Common myeloid progenitor, CD34-positive (primary cell): ENCODE data around the gene TWIST2.

Experiments
- CTCF ChIA-PET: fragments of 350-600 bp; sonication (Branson Sonifier 250); formaldehyde crosslinking; loops from one replicate; lab custom pipeline; 2021; ENCODE audit warnings: antibody characterized with exemption; lab: Charles Lee
- POLR2A ChIA-PET: fragments of 350-600 bp; sonication (Branson Sonifier 250); formaldehyde crosslinking; loops from one replicate; lab custom pipeline; 2021; ENCODE audit warnings: antibody characterized with exemption; lab: Charles Lee
- DNase-seq, 3 donors: peaks; one replicate each; pipeline versions ENCODE4 v3.0.0 to v3.0.0-alpha.2; 2013
- H3K27ac ChIP-seq, 2 experiments: 1 replicate in 1 of 2; 2 replicates in 1 of 2; pipeline ENCODE4 v1.7.0; 2013; ENCODE audit warnings: inconsistent platforms in 2 of 2, low read length in 2 of 2, mild to moderate bottlenecking in 2 of 2, low read depth in 1 of 2, moderate library complexity in 1 of 2; ENCODE audit not compliant: severe bottlenecking in 2 of 2, insufficient read depth in 1 of 2, poor library complexity in 1 of 2
- H3K27me3 ChIP-seq, 5 experiments: replicated peaks in 2 of 5; 1 replicate in 3 of 5; 2 replicates in 2 of 5; pipeline versions ENCODE4 v1.6.1 to v1.7.0; 2013; ENCODE audit warnings: low read length in 4 of 5, mild to moderate bottlenecking in 2 of 5, moderate library complexity in 2 of 5, inconsistent platforms in 1 of 5; ENCODE audit not compliant: insufficient read depth in 5 of 5, control insufficient read depth in 4 of 5
- H3K36me3 ChIP-seq, 4 experiments: 1 replicate in 2 of 4; 2 replicates in 2 of 4; pipeline versions ENCODE4 v1.6.1 to v1.7.0; 2013; ENCODE audit warnings: low read length in 3 of 4, control low read depth in 1 of 4, mild to moderate bottlenecking in 1 of 4; ENCODE audit not compliant: control insufficient read depth in 4 of 4, insufficient read depth in 4 of 4
- H3K4me1 ChIP-seq, 4 experiments: 1 replicate in 3 of 4; 2 replicates in 1 of 4; pipeline versions ENCODE4 v1.6.1 to v1.7.1; 2013; ENCODE audit warnings: low read length in 3 of 4, mild to moderate bottlenecking in 3 of 4, control low read depth in 1 of 4, inconsistent platforms in 1 of 4, moderate library complexity in 1 of 4; ENCODE audit not compliant: control insufficient read depth in 4 of 4, insufficient read depth in 4 of 4; ENCODE audit errors: control extremely low read depth in 1 of 4
- H3K4me3 ChIP-seq, 7 experiments: 1 replicate in 4 of 7; 2 replicates in 3 of 7; pipeline versions ENCODE4 v1.5.1 to v1.7.0; 2013; ENCODE audit warnings: mild to moderate bottlenecking in 7 of 7, low read length in 6 of 7, moderate library complexity in 6 of 7, inconsistent platforms in 2 of 7, low read depth in 2 of 7, control low read depth in 1 of 7; ENCODE audit not compliant: insufficient read depth in 4 of 7, control insufficient read depth in 1 of 7; ENCODE audit errors: extremely low read depth in 1 of 7
- H3K9me3 ChIP-seq, 5 experiments: 1 replicate in 4 of 5; 2 replicates in 1 of 5; pipeline versions ENCODE4 v1.6.1 to v1.7.1; 2013; ENCODE audit warnings: low read length in 4 of 5, mild to moderate bottlenecking in 2 of 5, inconsistent platforms in 1 of 5, low read depth in 1 of 5, moderate library complexity in 1 of 5; ENCODE audit not compliant: control insufficient read depth in 4 of 5, insufficient read depth in 2 of 5; ENCODE audit errors: control extremely low read depth in 1 of 5
- WGBS: methylation state at CpG from one replicate; pipeline ENCODE4 v1.1.5; 2013; ENCODE audit not compliant: insufficient coverage; 5-methylcytosine and 5-hydroxymethylcytosine counted together

The TWIST2 gene

GRCh38 chr2:238834982-238835381, 12.9 kb upstream of the TWIST2 start:
- H3K9me3 ChIP-seq, result peaks cover 0 to 2% (median 0%) of the 10 kb centered on the region in 5 experiments
- no peak overlapping the region for H3K4me3 ChIP-seq
- no peaks in the 10 kb centered on the region for H3K36me3 ChIP-seq
- ChIA-PET POLR2A (no interaction called here), CTCF (no interaction called here)
- no peak overlapping the region for H3K27ac ChIP-seq
- peaks cover 0 to 61% (median 12%) of the 10 kb centered on the region in 5 experiments for H3K27me3 ChIP-seq
- no peak for DNase-seq
- 82% methylated on average over 3 of the region's 3 CpGs for WGBS
- no peaks in the 10 kb centered on the region for H3K4me1 ChIP-seq

GRCh38 chr2:238835726-238836301, 12.1 kb upstream of the TWIST2 start:
- ChIA-PET CTCF (no interaction called here), POLR2A (no interaction called here)
- H3K27ac ChIP-seq, result no peak overlapping the region

GRCh38 chr2:238838786-238839327, 9.0 kb upstream of the TWIST2 start:
- ChIA-PET POLR2A (no interaction called here), CTCF (no interaction called here)
- no peak overlapping the region for H3K4me3 ChIP-seq
- no peak overlapping the region for H3K27ac ChIP-seq
- peaks cover 0 to 2% (median 0%) of the 10 kb centered on the region in 5 experiments for H3K9me3 ChIP-seq
- H3K4me1 ChIP-seq, result no peaks in the 10 kb centered on the region
- H3K36me3 ChIP-seq, result no peaks in the 10 kb centered on the region
- H3K27me3 ChIP-seq, result peaks cover 4 to 63% (median 12%) of the 10 kb centered on the region in 5 experiments
- no peak for DNase-seq

More at GRCh38 chr2:238835726-238836301, 12.1 kb upstream of the TWIST2 start:
- no peak for DNase-seq
- peaks cover 0 to 2% (median 0%) of the 10 kb centered on the region in 5 experiments for H3K9me3 ChIP-seq
- H3K27me3 ChIP-seq, result peaks cover 0 to 68% (median 12%) of the 10 kb centered on the region in 5 experiments
- no peak overlapping the region for H3K4me3 ChIP-seq
- H3K4me1 ChIP-seq, result no peaks in the 10 kb centered on the region
- 52% methylated on average over 7 of the region's 7 CpGs for WGBS
- no peaks in the 10 kb centered on the region for H3K36me3 ChIP-seq

- POLR2A ChIA-PET, result no interaction called here
Measured at GRCh38 chr2:238839428-238839827, 8.5 kb upstream of the TWIST2 start.

GRCh38 chr2:238841542-238842164, 6.2 kb upstream of the TWIST2 start:
- ChIA-PET POLR2A (no interaction called here), CTCF (no interaction called here)
- H3K27me3 ChIP-seq, result peaks cover 12 to 72% (median 28%) of the 10 kb centered on the region in 5 experiments
- H3K9me3 ChIP-seq, result peaks cover 0 to 2% (median 0%) of the 10 kb centered on the region in 5 experiments
- H3K4me1 ChIP-seq, result peaks cover 0 to 4% (median 1%) of the 10 kb centered on the region in 4 experiments
- no peak overlapping the region for H3K27ac ChIP-seq
- H3K4me3 ChIP-seq, result no peak overlapping the region
- WGBS, result 87% methylated on average over 8 of the region's 10 CpGs
- H3K36me3 ChIP-seq, result no peaks in the 10 kb centered on the region
- DNase-seq, result no peak

More at GRCh38 chr2:238839428-238839827, 8.5 kb upstream of the TWIST2 start:
- Histone ChIP-seq H3K9me3 (peaks cover 0 to 2% (median 0%) of the 10 kb centered on the region in 5 experiments), H3K27ac (no peak overlapping the region), H3K4me1 (no peaks in the 10 kb centered on the region), H3K36me3 (no peaks in the 10 kb centered on the region), H3K4me3 (no peak overlapping the region), H3K27me3 (peaks cover 4 to 68% (median 16%) of the 10 kb centered on the region in 5 experiments)
- DNase-seq, result no peak
- CTCF ChIA-PET, result no interaction called here
- 100% methylated on average over 1 of the region's 2 CpGs for WGBS

- no peak for DNase-seq
- Histone ChIP-seq H3K36me3 (no peaks in the 10 kb centered on the region), H3K27me3 (peaks cover 14 to 82% (median 24%) of the 10 kb centered on the region in 5 experiments), H3K4me1 (peaks cover 0 to 22% (median 10%) of the 10 kb centered on the region in 4 experiments), H3K4me3 (no peak overlapping the region), H3K9me3 (peaks cover 0 to 2% (median 0%) of the 10 kb centered on the region in 5 experiments), H3K27ac (no peak overlapping the region)
- ChIA-PET CTCF (no interaction called here), POLR2A (no interaction called here)
- 82% methylated on average over 2 of the region's 3 CpGs for WGBS
Measured at GRCh38 chr2:238843476-238843875, 4.4 kb upstream of the TWIST2 start.
